Sigmoid colon (tissue), 4 donors: ENCODE results near the gene OR51A7.

ENCODE experiments used
- EP300 ChIP-seq, 4 donors: sonication (generic); formaldehyde crosslinking; IDR thresholded peaks; one replicate each; pipeline ENCODE4 v1.6.1; 2017; ENCODE audit warnings: antibody characterized with exemption in 4 of 4
- POLR2AphosphoS5 ChIP-seq, 4 donors: sonication (generic); formaldehyde crosslinking; IDR thresholded peaks; one replicate each; pipeline ENCODE4 v1.6.1; 2017; ENCODE audit warnings: antibody characterized with exemption in 4 of 4
- TF ChIP-seq, protein P1 (sequence below), 4 experiments: fragments of 450-650 bp in 3 of 4; fragments of 200-600 bp in 1 of 4; IDR thresholded peaks; one replicate each; pipeline ENCODE4 v1.5.1; 2016 to 2019; ENCODE audit warnings: antibody characterized with exemption in 4 of 4, mild to moderate bottlenecking in 3 of 4, moderate library complexity in 2 of 4

DNA sequence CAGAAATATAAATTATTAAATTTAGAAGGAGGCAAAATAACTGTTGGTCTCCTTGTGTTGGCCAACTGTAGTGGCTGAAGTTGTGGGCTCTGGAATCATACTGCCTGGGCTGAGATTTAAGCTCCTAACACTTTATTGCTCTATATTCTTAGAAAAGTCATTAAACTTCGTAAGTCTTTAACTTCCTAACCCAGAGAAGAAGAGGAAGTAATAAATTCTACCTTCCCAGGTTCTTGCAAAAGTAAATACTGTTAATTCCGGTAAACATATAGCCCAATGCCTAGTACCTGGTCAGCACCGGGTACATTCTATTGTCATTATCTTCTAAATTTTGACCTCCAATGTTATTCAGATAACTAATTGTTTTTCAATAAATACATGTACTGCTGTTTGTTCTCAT, 17.4 kb upstream of the OR51A7 start:
- TF ChIP-seq POLR2AphosphoS5 (IDR thresholded peaks at IDR 0.05), result no peak
- TF ChIP-seq, protein P1, sequence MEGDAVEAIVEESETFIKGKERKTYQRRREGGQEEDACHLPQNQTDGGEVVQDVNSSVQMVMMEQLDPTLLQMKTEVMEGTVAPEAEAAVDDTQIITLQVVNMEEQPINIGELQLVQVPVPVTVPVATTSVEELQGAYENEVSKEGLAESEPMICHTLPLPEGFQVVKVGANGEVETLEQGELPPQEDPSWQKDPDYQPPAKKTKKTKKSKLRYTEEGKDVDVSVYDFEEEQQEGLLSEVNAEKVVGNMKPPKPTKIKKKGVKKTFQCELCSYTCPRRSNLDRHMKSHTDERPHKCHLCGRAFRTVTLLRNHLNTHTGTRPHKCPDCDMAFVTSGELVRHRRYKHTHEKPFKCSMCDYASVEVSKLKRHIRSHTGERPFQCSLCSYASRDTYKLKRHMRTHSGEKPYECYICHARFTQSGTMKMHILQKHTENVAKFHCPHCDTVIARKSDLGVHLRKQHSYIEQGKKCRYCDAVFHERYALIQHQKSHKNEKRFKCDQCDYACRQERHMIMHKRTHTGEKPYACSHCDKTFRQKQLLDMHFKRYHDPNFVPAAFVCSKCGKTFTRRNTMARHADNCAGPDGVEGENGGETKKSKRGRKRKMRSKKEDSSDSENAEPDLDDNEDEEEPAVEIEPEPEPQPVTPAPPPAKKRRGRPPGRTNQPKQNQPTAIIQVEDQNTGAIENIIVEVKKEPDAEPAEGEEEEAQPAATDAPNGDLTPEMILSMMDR (IDR thresholded peaks at IDR 0.05), result no peak
- no peak for TF ChIP-seq EP300 (IDR thresholded peaks at IDR 0.05)
